ENCODE data around the gene ERC1.

- TF ChIP-seq POLR2A (IDR thresholded peaks at IDR 0.05) = no peak
- TF ChIP-seq EP300 (IDR thresholded peaks at IDR 0.05; ENCODE audit: low read depth) = no peak
- no peak for TF ChIP-seq CTCF (IDR thresholded peaks at IDR 0.05)
- no peak for TF ChIP-seq POLR2AphosphoS5 (IDR thresholded peaks at IDR 0.05)
Measured at GRCh38 chr12:1201030-1201429, 210.0 kb downstream of the ERC1 start.
